DOHH2 (cell line): ENCODE data around the gene WWOX.

Source experiments
- CTCF ChIP-seq: fragments of 200-600 bp; sonication (generic); IDR thresholded peaks from one replicate; pipeline ENCODE4 v1.5.1; 2014; ENCODE audit warnings: antibody characterized with exemption, mild to moderate bottlenecking, low read depth, low read length; ENCODE audit not compliant: poor library complexity, severe bottlenecking
- EZH2phosphoT487 ChIP-seq: fragments of 200-600 bp; sonication (generic); IDR thresholded peaks from 2 replicates; pipeline ENCODE4 v1.6.1; 2017; ENCODE audit warnings: borderline replicate concordance, mild to moderate bottlenecking, antibody characterized with exemption, low read length, moderate library complexity, mixed read lengths

- no peak for TF ChIP-seq CTCF
- TF ChIP-seq EZH2phosphoT487: no peak
These were observed 475.1 kb downstream of the WWOX start for GRCh38 chr16:78574571-78574970.
